Measurements from ENCODE around the gene LGR5. TPM values are rescaled to one million over a fixed set of nuclear protein-coding genes. Genes with fewer than 3 reads are reported as not detected.

The LGR5 gene
- total and polyA plus RNA-seq, 10 donors = 0.02 to 0.19 (median 0.02) TPM; not detected in 7

DNA sequence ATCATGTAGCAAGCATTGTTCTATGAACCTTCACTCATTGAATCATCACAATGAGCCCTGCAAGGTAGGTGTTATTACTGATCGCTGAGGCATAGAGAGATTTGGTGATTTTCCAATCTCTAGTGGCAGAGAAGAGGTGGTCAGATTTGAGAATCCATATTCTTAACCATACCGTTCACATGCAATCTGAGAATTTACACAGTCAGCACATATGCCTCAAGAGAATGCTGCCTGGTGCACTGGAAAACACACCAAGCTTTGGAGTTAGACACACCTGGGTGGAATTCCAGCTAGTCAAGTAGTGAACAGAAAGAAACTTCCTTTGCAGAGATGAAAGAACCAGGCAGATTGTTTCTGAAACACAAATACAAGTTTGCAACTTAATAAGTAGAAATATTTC is 94.1 kb downstream of the LGR5 start:
- H3K4me3 ChIP-seq = no peak overlapping the region
- intact Hi-C loops (cut with DNase I; ENCODE audit: low total_unique reads) = no loop called here
- H3K27ac ChIP-seq = no peak overlapping the region
- DNase-seq = no peak
- H3K4me1 ChIP-seq = no peaks in the 10 kb centered on the region
- WGBS, 5 donors = 81 to 92% (median 82%) methylated on average over 2 of the region's 2 CpGs
- TF ChIP-seq POLR2AphosphoS5 (IDR thresholded peaks at IDR 0.05) (no peak), POLR2A (IDR thresholded peaks at IDR 0.05) (no peak)
- TF ChIP-seq, protein P1, sequence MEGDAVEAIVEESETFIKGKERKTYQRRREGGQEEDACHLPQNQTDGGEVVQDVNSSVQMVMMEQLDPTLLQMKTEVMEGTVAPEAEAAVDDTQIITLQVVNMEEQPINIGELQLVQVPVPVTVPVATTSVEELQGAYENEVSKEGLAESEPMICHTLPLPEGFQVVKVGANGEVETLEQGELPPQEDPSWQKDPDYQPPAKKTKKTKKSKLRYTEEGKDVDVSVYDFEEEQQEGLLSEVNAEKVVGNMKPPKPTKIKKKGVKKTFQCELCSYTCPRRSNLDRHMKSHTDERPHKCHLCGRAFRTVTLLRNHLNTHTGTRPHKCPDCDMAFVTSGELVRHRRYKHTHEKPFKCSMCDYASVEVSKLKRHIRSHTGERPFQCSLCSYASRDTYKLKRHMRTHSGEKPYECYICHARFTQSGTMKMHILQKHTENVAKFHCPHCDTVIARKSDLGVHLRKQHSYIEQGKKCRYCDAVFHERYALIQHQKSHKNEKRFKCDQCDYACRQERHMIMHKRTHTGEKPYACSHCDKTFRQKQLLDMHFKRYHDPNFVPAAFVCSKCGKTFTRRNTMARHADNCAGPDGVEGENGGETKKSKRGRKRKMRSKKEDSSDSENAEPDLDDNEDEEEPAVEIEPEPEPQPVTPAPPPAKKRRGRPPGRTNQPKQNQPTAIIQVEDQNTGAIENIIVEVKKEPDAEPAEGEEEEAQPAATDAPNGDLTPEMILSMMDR (IDR thresholded peaks at IDR 0.05 in 8 of 11, conservative IDR thresholded peaks at IDR 0.05 in 3 of 11) = no peak
- H3K36me3 ChIP-seq = no peaks in the 10 kb centered on the region
- no peaks in the 10 kb centered on the region for H3K9me3 ChIP-seq
- no peaks in the 10 kb centered on the region for H3K27me3 ChIP-seq (replicated peaks in 1 of 7)

DNA sequence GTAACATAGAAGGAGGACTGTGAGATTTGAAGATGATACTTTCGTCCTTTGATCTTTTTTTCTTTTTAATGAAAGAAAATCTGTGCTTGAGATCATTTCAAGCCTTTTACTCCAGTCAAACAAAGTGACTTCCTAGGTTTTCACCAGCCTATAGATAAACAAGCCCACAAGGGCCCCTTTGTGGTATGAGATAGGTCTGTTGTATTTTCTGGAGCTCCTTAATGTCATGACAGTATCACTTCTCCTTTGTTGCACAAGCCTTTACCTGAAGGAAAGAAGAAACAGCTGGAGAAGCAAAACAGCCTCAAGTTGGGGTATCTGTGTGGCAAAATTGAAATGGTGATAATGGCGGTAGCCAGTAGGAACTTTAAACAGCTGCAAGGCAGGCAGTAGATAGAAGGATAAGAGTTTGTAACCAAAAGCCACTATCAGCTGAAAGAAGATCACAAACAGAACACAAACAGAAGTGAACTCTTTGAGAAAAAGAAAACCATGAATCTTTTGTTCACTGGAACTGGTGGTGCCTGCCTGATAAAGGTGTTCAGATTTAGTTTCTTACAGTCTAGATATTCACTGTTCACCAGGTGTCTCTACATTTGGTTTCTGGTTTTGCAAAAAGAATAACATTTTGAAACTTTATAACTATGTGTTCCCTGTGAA is 96.8 kb downstream of the LGR5 start:
- Histone ChIP-seq H3K27ac (no peak overlapping the region), H3K4me3 (no peak overlapping the region), H3K9me3 (no peaks in the 10 kb centered on the region), H3K27me3 (replicated peaks in 1 of 7) (no peaks in the 10 kb centered on the region), H3K36me3 (no peaks in the 10 kb centered on the region), H3K4me1 (no peaks in the 10 kb centered on the region)
- TF ChIP-seq, protein P1 (IDR thresholded peaks at IDR 0.05 in 8 of 11, conservative IDR thresholded peaks at IDR 0.05 in 3 of 11) = no peak
- TF ChIP-seq POLR2A (IDR thresholded peaks at IDR 0.05) (no peak), POLR2AphosphoS5 (IDR thresholded peaks at IDR 0.05) (no peak)
- 62 to 68% (median 65%) methylated on average over 2 of the region's 2 CpGs for WGBS, 5 donors
- intact Hi-C loops (cut with DNase I; ENCODE audit: low total_unique reads) = no loop called here
- no peak for DNase-seq

DNA sequence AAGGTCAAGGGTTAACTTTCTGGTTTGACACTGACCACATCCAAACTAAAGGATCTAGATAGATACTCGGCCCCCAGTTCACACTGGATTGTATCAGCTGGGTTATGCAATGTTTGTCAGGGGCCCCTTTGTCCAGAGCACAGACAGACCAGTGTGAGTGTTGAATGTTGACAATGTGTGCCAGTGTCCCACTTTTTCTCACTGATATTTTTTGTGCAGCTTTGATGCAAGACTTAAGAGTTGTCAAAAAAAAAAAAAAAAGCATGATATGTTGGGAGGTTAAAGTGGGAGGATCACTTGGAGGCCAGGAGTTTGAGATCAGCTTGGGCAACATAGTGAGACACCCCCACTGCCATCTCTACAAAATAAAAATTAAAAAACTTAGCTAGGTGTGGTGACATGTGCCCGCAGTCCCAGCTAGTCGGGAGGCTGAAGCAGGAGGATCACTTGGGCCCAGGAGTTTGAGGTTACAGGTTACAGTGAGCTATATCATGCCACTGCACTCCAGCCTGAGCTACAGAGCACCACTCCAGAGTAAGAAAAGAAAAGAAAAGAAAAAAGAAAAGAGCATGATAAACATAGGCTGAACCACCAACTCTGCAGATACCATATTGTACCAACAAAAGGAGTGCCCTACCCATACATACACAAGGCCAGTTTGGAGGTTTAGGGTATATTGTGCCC is 97.5 kb downstream of the LGR5 start:
- Histone ChIP-seq H3K27me3 (replicated peaks in 1 of 7) (no peaks in the 10 kb centered on the region), H3K9me3 (no peaks in the 10 kb centered on the region), H3K4me3 (no peak overlapping the region), H3K4me1 (no peaks in the 10 kb centered on the region), H3K27ac (no peak overlapping the region), H3K36me3 (no peaks in the 10 kb centered on the region)
- WGBS, 5 donors = 73 to 84% (median 80%) methylated on average over 3 of the region's 3 CpGs
- intact Hi-C loops (cut with DNase I; ENCODE audit: low total_unique reads) = no loop called here
- DNase-seq = no peak
- TF ChIP-seq, protein P1 (IDR thresholded peaks at IDR 0.05 in 8 of 11, conservative IDR thresholded peaks at IDR 0.05 in 3 of 11) = no peak
- TF ChIP-seq POLR2AphosphoS5 (IDR thresholded peaks at IDR 0.05) (no peak), POLR2A (IDR thresholded peaks at IDR 0.05) (no peak)

GRCh38 chr12:71538807-71539206 is 99.2 kb downstream of the LGR5 start:
- no peaks in the 10 kb centered on the region for H3K36me3 ChIP-seq
- no peak for DNase-seq
- H3K27me3 ChIP-seq (replicated peaks in 1 of 7) = no peaks in the 10 kb centered on the region
- no peaks in the 10 kb centered on the region for H3K4me1 ChIP-seq
- no peaks in the 10 kb centered on the region for H3K9me3 ChIP-seq
- intact Hi-C loops (cut with DNase I; ENCODE audit: low total_unique reads) = no loop called here
- no peak overlapping the region for H3K27ac ChIP-seq
- TF ChIP-seq POLR2A (IDR thresholded peaks at IDR 0.05) (no peak), POLR2AphosphoS5 (IDR thresholded peaks at IDR 0.05) (no peak)
- TF ChIP-seq, protein P1 (IDR thresholded peaks at IDR 0.05 in 8 of 11, conservative IDR thresholded peaks at IDR 0.05 in 3 of 11) = no peak
- WGBS, 5 donors = 86 to 96% (median 89%) methylated on average over 3 of the region's 3 CpGs
- no peak overlapping the region for H3K4me3 ChIP-seq

All from spleen (tissue), 11 donors.